ENCODE data around the gene OR51L1. TPM values are rescaled to one million over a fixed set of nuclear protein-coding genes. Genes with fewer than 3 reads are reported as not detected.

Gene OR51L1
- polyA plus RNA-seq, 3 donors: not detected

- 57% methylated on average over 1 of the region's 2 CpGs for WGBS (ENCODE audit: insufficient coverage)
Observed at GRCh38 chr11:5037926-5038325, 43.3 kb downstream of the OR51L1 start.

DNA sequence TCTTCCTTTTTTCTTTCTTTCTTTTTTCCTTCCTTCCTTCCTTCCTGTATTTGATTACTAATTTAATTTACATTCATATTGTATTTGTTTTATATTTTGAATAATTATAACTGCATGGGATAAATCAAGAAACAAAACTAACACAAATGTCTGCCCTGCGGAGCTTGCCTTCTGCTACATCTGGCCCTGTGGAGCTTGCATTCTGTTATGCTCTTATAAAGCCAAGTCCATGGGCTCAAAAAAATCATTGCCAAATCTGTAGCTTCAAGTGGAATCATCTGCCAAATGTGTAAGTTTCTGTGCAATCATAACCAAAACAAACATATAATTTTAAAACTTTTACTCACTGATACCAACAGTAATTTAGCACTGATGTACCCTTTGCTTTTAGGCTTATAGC, 43.7 kb downstream of the OR51L1 start:
- Histone ChIP-seq H4K20me1 (ENCODE audit: insufficient read depth, low read length) (no peaks in the 10 kb centered on the region), H3K4me1 (ENCODE audit: control insufficient read depth in 1 of 2, insufficient read depth in 2 of 2, low read length in 2 of 2) (no peaks in the 10 kb centered on the region), H2AFZ (ENCODE audit: insufficient read depth, low read depth, low read length, poor library complexity, severe bottlenecking) (no peak overlapping the region), H3K79me2 (ENCODE audit: insufficient read depth, low read length) (no peaks in the 10 kb centered on the region), H3K4me2 (replicated peaks; ENCODE audit: extremely low read depth, low read length, poor library complexity, severe bottlenecking) (no peak overlapping the region), H3K4me3 (replicated peaks in 1 of 3; ENCODE audit: low read depth in 2 of 3, low read length in 3 of 3) (no peak overlapping the region), H3K9me3 (replicated peaks in 1 of 2; ENCODE audit: control insufficient read depth in 1 of 2, insufficient read depth in 1 of 2, low read length in 2 of 2) (no peaks in the 10 kb centered on the region), H3K36me3 (replicated peaks in 1 of 2; ENCODE audit: control insufficient read depth in 1 of 2, insufficient read depth in 2 of 2, low read length in 2 of 2) (no peaks in the 10 kb centered on the region), H3K27me3 (ENCODE audit: control insufficient read depth in 2 of 2, insufficient read depth in 2 of 2, low read length in 2 of 2) (no peaks in the 10 kb centered on the region), H3K9ac (ENCODE audit: insufficient read depth, low read length, poor library complexity, severe bottlenecking) (no peak overlapping the region), H3K27ac (ENCODE audit: low read depth in 1 of 2, low read length in 2 of 2) (no peak overlapping the region)
- Mint-ChIP-seq H3K4me3 (no peak overlapping the region), H3K36me3 (no peaks in the 10 kb centered on the region), H3K27me3 (ENCODE audit: low read depth in 3 of 3) (peaks cover 0 to 1% (median 0%) of the 10 kb centered on the region in 3 donors), H3K27ac (no peak overlapping the region), H3K9me3 (peaks cover 0 to 3% (median 0%) of the 10 kb centered on the region in 7 donors), H3K4me1 (no peaks in the 10 kb centered on the region)
- intact Hi-C loops (cut with micrococcal nuclease): no loop called here
- TF ChIP-seq CTCF (IDR thresholded peaks at IDR 0.05): no peak
- WGBS (ENCODE audit: insufficient coverage): 89% methylated on average over 1 of the region's 1 CpG
- no peak for DNase-seq

More at GRCh38 chr11:5037926-5038325, 43.3 kb downstream of the OR51L1 start:
- Mint-ChIP-seq H3K4me3 (no peak overlapping the region), H3K27ac (no peak overlapping the region), H3K36me3 (no peaks in the 10 kb centered on the region), H3K27me3 (ENCODE audit: low read depth in 3 of 3) (peaks cover 0 to 1% (median 0%) of the 10 kb centered on the region in 3 donors), H3K9me3 (no peaks in the 10 kb centered on the region), H3K4me1 (no peaks in the 10 kb centered on the region)
- no peak overlapping the region for H3K4me3 ChIP-seq (replicated peaks in 1 of 3; ENCODE audit: low read depth in 2 of 3, low read length in 3 of 3)
- no peak overlapping the region for H3K9ac ChIP-seq (ENCODE audit: insufficient read depth, low read length, poor library complexity, severe bottlenecking)
- no peak for TF ChIP-seq CTCF (IDR thresholded peaks at IDR 0.05)
- H3K27me3 ChIP-seq (ENCODE audit: control insufficient read depth in 2 of 2, insufficient read depth in 2 of 2, low read length in 2 of 2): no peaks in the 10 kb centered on the region
- H3K4me2 ChIP-seq (replicated peaks; ENCODE audit: extremely low read depth, low read length, poor library complexity, severe bottlenecking): no peak overlapping the region
- H2AFZ ChIP-seq (ENCODE audit: insufficient read depth, low read depth, low read length, poor library complexity, severe bottlenecking): no peak overlapping the region
- H3K79me2 ChIP-seq (ENCODE audit: insufficient read depth, low read length): no peaks in the 10 kb centered on the region
- no peaks in the 10 kb centered on the region for H3K36me3 ChIP-seq (replicated peaks in 1 of 2; ENCODE audit: control insufficient read depth in 1 of 2, insufficient read depth in 2 of 2, low read length in 2 of 2)
- H3K4me1 ChIP-seq (ENCODE audit: control insufficient read depth in 1 of 2, insufficient read depth in 2 of 2, low read length in 2 of 2): no peaks in the 10 kb centered on the region
- H3K9me3 ChIP-seq (replicated peaks in 1 of 2; ENCODE audit: control insufficient read depth in 1 of 2, insufficient read depth in 1 of 2, low read length in 2 of 2): no peaks in the 10 kb centered on the region
- no peaks in the 10 kb centered on the region for H4K20me1 ChIP-seq (ENCODE audit: insufficient read depth, low read length)
- intact Hi-C loops (cut with micrococcal nuclease): no loop called here
- no peak for DNase-seq
- H3K27ac ChIP-seq (ENCODE audit: low read depth in 1 of 2, low read length in 2 of 2): no peak overlapping the region
